ENCODE results near the gene COL4A1.

COL4A1 gene

DNA sequence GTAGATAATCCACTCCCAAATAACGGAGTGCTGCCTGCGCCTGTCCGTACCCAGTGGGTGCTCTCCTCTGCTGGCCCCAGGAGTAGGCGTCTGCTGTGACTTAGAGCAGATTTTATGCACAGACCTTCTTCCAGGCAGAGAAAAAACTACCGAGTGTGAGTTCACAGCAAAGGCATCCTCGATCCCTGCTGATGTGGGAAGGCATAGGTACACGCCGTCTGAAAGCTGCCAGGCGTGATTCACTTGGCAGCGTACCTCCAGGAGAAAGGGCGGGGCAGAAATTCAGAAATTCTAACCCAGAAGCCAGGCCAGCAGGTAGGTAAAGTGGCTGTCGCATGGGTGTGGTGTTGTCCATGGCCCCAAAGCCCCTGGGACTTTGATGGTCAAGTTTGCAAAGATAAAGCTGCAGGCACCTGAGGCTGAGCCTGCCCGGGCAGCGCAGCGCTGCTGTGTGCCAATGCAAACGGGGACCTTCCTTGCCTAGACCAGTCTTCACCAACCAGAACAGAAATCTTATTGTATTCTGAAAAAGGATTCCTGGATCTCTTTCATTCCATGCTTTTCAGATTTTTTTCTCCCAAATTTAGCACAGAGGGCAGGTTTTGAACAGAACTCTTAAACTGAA lies 36.4 kb upstream of the COL4A1 start:
- POLR2A ChIA-PET: no interaction called here

DNA sequence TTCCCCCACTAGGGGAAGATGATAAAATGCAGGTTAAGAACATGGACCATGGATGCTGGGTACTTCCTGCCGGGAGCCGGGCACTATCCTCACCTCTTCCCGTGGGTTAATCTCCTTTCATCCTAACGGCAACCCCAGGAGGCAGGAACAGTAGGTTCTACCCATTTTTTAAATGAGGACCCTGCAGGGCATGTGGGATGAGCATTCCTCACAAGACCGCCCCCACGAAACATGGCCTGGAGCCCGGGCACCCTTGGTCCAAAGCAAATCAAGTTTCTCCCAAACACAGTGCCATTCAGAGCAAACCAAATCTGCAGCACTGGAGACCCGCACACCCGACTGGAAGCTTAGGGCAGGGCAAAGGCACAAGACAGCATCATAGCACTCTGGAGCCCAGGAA lies 35.5 kb upstream of the COL4A1 start:
- POLR2A ChIA-PET: no interaction called here
- CTCF ChIA-PET: no interaction called here
- no peak for TF ChIP-seq LEF1 (IDR thresholded peaks at IDR 0.05; ENCODE audit: borderline replicate concordance)
- TF ChIP-seq FOXM1 (IDR thresholded peaks at IDR 0.05; ENCODE audit: borderline replicate concordance): no peak
- no peak for TF ChIP-seq L3MBTL2 (conservative IDR thresholded peaks at IDR 0.05)
- no peak for TF ChIP-seq BHLHE40 (IDR thresholded peaks at IDR 0.05; ENCODE audit: borderline replicate concordance)
- no peak for TF ChIP-seq CTBP1 (IDR thresholded peaks at IDR 0.05; ENCODE audit: borderline replicate concordance)
- TF ChIP-seq ZNF384 (IDR thresholded peaks at IDR 0.05): no peak
- TF ChIP-seq NFRKB (IDR thresholded peaks at IDR 0.05): no peak
- no peak for TF ChIP-seq HDGF (IDR thresholded peaks at IDR 0.05; ENCODE audit: borderline replicate concordance)
- TF ChIP-seq TARDBP (IDR thresholded peaks at IDR 0.05): no peak
- no peak for TF ChIP-seq SP1 (IDR thresholded peaks at IDR 0.05)
- no peak for TF ChIP-seq ELF4 (IDR thresholded peaks at IDR 0.05)
- TF ChIP-seq SUZ12 (IDR thresholded peaks at IDR 0.05): no peak
- no peak for TF ChIP-seq FOXA1 (IDR thresholded peaks at IDR 0.05)
- TF ChIP-seq, protein P1, sequence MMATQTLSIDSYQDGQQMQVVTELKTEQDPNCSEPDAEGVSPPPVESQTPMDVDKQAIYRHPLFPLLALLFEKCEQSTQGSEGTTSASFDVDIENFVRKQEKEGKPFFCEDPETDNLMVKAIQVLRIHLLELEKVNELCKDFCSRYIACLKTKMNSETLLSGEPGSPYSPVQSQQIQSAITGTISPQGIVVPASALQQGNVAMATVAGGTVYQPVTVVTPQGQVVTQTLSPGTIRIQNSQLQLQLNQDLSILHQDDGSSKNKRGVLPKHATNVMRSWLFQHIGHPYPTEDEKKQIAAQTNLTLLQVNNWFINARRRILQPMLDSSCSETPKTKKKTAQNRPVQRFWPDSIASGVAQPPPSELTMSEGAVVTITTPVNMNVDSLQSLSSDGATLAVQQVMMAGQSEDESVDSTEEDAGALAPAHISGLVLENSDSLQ (IDR thresholded peaks at IDR 0.05): no peak

More for the DNA sequence above, 36.4 kb upstream of the COL4A1 start:
- DNase-seq (ENCODE audit: extremely low spot score): no peak
- CTCF ChIA-PET: interaction anchor here (0.6 kb wide), 1 partner anchor 9 kb away, joined by 4 read pairs; no protein-coding TSS in a partner anchor
- TF ChIP-seq SP1 (IDR thresholded peaks at IDR 0.05): no peak

DNA sequence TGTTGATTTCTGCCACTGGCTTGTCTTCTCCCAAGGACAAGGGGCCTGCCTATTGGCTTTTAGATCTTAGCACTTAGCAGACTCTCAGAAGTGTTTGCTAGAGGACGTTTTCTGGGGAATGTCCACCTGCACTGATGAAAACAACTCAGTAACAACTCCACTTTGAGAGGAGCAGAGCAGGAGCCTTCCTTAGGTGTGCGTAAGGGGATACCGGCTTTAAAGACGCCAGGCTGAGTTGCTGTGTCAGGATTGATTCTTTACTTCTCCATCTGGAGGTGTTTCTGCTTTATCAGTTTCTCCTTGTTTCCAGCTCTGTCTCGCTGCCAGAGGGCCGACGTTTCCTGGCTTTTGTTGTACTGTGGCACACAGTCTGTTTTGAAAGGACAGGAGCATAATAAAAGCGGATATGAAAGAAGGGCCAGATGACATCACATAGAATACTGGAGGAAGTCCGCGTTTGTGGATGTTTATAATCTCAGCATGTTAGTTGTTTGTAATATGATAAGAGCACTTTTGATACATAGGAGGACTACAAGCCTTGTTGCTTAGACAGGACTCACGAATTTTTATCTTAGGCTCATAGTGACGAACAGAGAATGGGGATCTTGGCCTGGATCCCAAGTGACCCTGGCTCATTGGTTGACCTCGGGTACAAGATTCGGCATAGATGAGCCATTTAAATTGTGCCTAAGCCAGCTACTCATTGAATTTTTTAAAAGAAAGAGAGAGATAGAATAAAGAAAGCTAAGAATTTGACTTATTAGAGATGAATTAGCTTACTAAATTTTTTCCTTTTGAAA lies 34.7 kb upstream of the COL4A1 start:
- DNase-seq (ENCODE audit: extremely low spot score): no peak
- ChIA-PET CTCF (interaction anchor here (0.6 to 1.5 kb wide), 3 partner anchors 13 to 70 kb away, joined by 3 to 5 read pairs (median 4); no protein-coding TSS in a partner anchor), POLR2A (no interaction called here)

More for the DNA sequence above, 35.5 kb upstream of the COL4A1 start:
- no peak for DNase-seq (ENCODE audit: extremely low spot score)

DNA sequence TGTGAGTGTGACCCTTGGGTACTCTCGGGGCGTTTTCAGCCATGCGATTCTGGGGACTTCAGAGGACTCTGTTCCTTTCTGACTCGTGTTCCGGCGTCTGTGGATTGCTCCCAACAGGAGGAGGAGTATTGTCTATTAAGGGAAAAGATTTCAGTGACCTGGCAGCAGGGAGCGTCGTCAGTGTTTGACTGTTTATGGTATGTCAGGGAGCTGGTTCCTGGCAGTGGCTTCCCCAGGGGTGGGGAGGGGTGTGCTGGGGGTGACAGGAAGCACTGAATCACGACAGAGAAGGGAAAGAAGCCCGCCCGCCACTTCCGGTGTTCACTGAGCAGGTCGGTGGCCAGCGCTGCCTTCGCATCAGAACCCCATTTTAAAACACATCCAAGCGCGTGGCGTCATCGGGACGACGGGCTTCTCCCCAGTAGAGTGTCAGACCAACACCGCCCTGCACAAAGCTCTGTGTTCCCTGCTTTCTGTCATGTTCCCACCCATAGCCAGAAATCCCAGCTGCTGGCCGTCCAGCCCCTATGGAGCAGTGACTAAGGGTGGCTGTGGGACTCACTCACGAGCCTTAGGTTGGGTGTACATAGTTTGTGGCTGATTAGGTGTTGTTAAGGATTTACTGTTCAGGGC lies 34.0 kb upstream of the COL4A1 start:
- no peak for DNase-seq (ENCODE audit: extremely low spot score)
- POLR2A ChIA-PET: no interaction called here
- CTCF ChIA-PET: interaction anchor here (0.9 to 1.5 kb wide), 2 partner anchors 13 to 71 kb away, joined by 4 to 5 read pairs; no protein-coding TSS in a partner anchor

More for the DNA sequence above, 34.7 kb upstream of the COL4A1 start:
- TF ChIP-seq TARDBP (IDR thresholded peaks at IDR 0.05) (no peak), NFRKB (IDR thresholded peaks at IDR 0.05) (no peak), FOXK2 (IDR thresholded peaks at IDR 0.05) (no peak), L3MBTL2 (conservative IDR thresholded peaks at IDR 0.05) (no peak), ZNF384 (IDR thresholded peaks at IDR 0.05) (no peak), SUZ12 (IDR thresholded peaks at IDR 0.05) (no peak), HDGF (IDR thresholded peaks at IDR 0.05; ENCODE audit: borderline replicate concordance) (no peak), FOXA1 (IDR thresholded peaks at IDR 0.05) (no peak), FOXM1 (IDR thresholded peaks at IDR 0.05; ENCODE audit: borderline replicate concordance) (no peak), BHLHE40 (IDR thresholded peaks at IDR 0.05; ENCODE audit: borderline replicate concordance) (no peak), LEF1 (IDR thresholded peaks at IDR 0.05; ENCODE audit: borderline replicate concordance) (no peak), CTBP1 (IDR thresholded peaks at IDR 0.05; ENCODE audit: borderline replicate concordance) (no peak), ARNT (IDR thresholded peaks at IDR 0.05) (no peak), ELF4 (IDR thresholded peaks at IDR 0.05) (no peak)
- TF ChIP-seq, protein P1 (IDR thresholded peaks at IDR 0.05): no peak

DNA sequence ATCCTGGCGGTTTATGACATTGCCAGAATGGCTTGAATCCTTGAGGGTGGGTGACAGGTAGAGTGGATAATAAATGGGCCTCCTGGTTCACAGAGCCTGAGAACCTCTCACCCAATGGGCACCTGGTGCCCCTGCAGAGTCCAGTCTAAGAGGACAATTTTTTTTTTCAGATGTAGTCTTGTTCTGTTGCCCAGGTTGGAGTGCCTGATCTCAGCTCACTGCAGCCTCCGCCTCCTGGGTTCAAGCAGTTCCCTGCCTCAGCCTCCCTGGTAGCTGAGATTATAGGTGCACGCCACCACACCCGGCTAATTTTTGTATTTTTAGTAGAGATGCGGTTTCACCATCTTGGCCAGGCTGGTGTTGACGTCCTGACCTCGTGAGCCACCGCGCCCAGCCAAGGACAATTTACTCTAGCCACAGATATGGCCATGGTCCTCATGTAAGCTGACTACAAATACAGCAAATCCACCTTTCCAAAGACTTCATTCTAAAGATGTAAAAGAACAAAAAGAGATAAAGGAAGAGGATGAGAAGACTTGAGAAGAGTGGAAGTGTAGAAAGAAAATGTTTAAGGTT lies 33.1 kb upstream of the COL4A1 start:
- no peak for TF ChIP-seq HDGF (IDR thresholded peaks at IDR 0.05; ENCODE audit: borderline replicate concordance)
- TF ChIP-seq FOXM1 (IDR thresholded peaks at IDR 0.05; ENCODE audit: borderline replicate concordance): no peak
- no peak for TF ChIP-seq SUZ12 (IDR thresholded peaks at IDR 0.05)
- TF ChIP-seq FOXK2 (IDR thresholded peaks at IDR 0.05): no peak
- no peak for TF ChIP-seq CTBP1 (IDR thresholded peaks at IDR 0.05; ENCODE audit: borderline replicate concordance)
- no peak for TF ChIP-seq SP1 (IDR thresholded peaks at IDR 0.05)
- no peak for TF ChIP-seq L3MBTL2 (conservative IDR thresholded peaks at IDR 0.05)
- TF ChIP-seq LEF1 (IDR thresholded peaks at IDR 0.05; ENCODE audit: borderline replicate concordance): no peak
- no peak for TF ChIP-seq BHLHE40 (IDR thresholded peaks at IDR 0.05; ENCODE audit: borderline replicate concordance)
- no peak for TF ChIP-seq ELF4 (IDR thresholded peaks at IDR 0.05)
- TF ChIP-seq ARNT (IDR thresholded peaks at IDR 0.05): no peak
- TF ChIP-seq, protein P1 (IDR thresholded peaks at IDR 0.05): no peak
- TF ChIP-seq NFRKB (IDR thresholded peaks at IDR 0.05): no peak
- TF ChIP-seq TARDBP (IDR thresholded peaks at IDR 0.05): no peak
- no peak for TF ChIP-seq FOXA1 (IDR thresholded peaks at IDR 0.05)
- no peak for TF ChIP-seq ZNF384 (IDR thresholded peaks at IDR 0.05)
- POLR2A ChIA-PET: no interaction called here
- DNase-seq (ENCODE audit: extremely low spot score): no peak
- CTCF ChIA-PET: no interaction called here

More for the DNA sequence above, 34.0 kb upstream of the COL4A1 start:
- TF ChIP-seq FOXA1 (IDR thresholded peaks at IDR 0.05) (no peak), HDGF (IDR thresholded peaks at IDR 0.05; ENCODE audit: borderline replicate concordance) (no peak), ARNT (IDR thresholded peaks at IDR 0.05) (no peak), FOXM1 (IDR thresholded peaks at IDR 0.05; ENCODE audit: borderline replicate concordance) (no peak), ELF4 (IDR thresholded peaks at IDR 0.05) (no peak), BHLHE40 (IDR thresholded peaks at IDR 0.05; ENCODE audit: borderline replicate concordance) (no peak), CTBP1 (IDR thresholded peaks at IDR 0.05; ENCODE audit: borderline replicate concordance) (no peak), LEF1 (IDR thresholded peaks at IDR 0.05; ENCODE audit: borderline replicate concordance) (no peak), TARDBP (IDR thresholded peaks at IDR 0.05) (no peak), L3MBTL2 (conservative IDR thresholded peaks at IDR 0.05) (no peak), ZNF384 (IDR thresholded peaks at IDR 0.05) (no peak), FOXK2 (IDR thresholded peaks at IDR 0.05) (no peak), NFRKB (IDR thresholded peaks at IDR 0.05) (no peak), SUZ12 (IDR thresholded peaks at IDR 0.05) (no peak)
- TF ChIP-seq, protein P1 (IDR thresholded peaks at IDR 0.05): no peak

Measured in HEK293T (cell line).